Mesendoderm (in vitro differentiated cells): Measurements from ENCODE around the gene ZNF653.
"Not testable (repeated sequence)": the region's sequence is repeated elsewhere in the genome, so short reads cannot be mapped to it uniquely, and the experiment has no call there.

Experiments used
- DNase-seq: peaks from one replicate; pipeline ENCODE4 v3.0.0; 2013
- H2AK5ac ChIP-seq: 2 replicates; pipeline ENCODE4 v1.6.1; 2013; ENCODE audit warnings: low read length, inconsistent platforms
- H2BK120ac ChIP-seq: 2 replicates; pipeline ENCODE4 v1.6.1; 2013; ENCODE audit warnings: low read depth, mild to moderate bottlenecking, low read length, moderate library complexity, mixed read lengths
- H2BK15ac ChIP-seq: replicated peaks from 2 replicates; pipeline ENCODE4 v1.6.1; 2013; ENCODE audit warnings: low read depth, mild to moderate bottlenecking, moderate library complexity
- H2BK5ac ChIP-seq: 2 replicates; pipeline ENCODE4 v1.6.1; 2013; ENCODE audit warnings: low read length, inconsistent platforms
- H3K18ac ChIP-seq: 2 replicates; pipeline ENCODE4 v1.6.1; 2013; ENCODE audit warnings: mild to moderate bottlenecking, low read length, mixed read lengths
- H3K23ac ChIP-seq: one replicate; pipeline ENCODE4 v1.6.1; 2013; ENCODE audit warnings: low read length
- H3K27ac ChIP-seq: 2 replicates; pipeline ENCODE4 v1.5.1; 2013; ENCODE audit warnings: low read depth, mild to moderate bottlenecking, inconsistent platforms, low read length, moderate library complexity
- H3K27me3 ChIP-seq: 2 replicates; pipeline ENCODE4 v1.6.1; 2013; ENCODE audit warnings: low read length, control low read depth, mild to moderate bottlenecking, inconsistent platforms; ENCODE audit not compliant: insufficient read depth, poor library complexity
- H3K36me3 ChIP-seq: 2 replicates; pipeline ENCODE4 v1.6.1; 2013; ENCODE audit warnings: low read length, inconsistent platforms; ENCODE audit not compliant: control insufficient read depth, insufficient read depth
- H3K4ac ChIP-seq: one replicate; pipeline ENCODE4 v1.6.1; 2013; ENCODE audit warnings: low read depth, mild to moderate bottlenecking, low read length, moderate library complexity
- H3K4me1 ChIP-seq: 2 replicates; pipeline ENCODE4 v1.6.1; 2013; ENCODE audit warnings: low read depth, low read length, inconsistent platforms; ENCODE audit not compliant: control insufficient read depth
- H3K4me2 ChIP-seq: 2 replicates; pipeline ENCODE4 v1.6.1; 2013; ENCODE audit warnings: low read length
- H3K4me3 ChIP-seq: 2 replicates; pipeline ENCODE4 v1.5.1; 2013; ENCODE audit warnings: mild to moderate bottlenecking, low read length
- H3K56ac ChIP-seq: one replicate; pipeline ENCODE4 v1.6.1; 2013; ENCODE audit warnings: low read length
- H3K79me1 ChIP-seq: 2 replicates; pipeline ENCODE4 v1.6.1; 2013; ENCODE audit warnings: low read length, inconsistent platforms
- H3K79me2 ChIP-seq: 2 replicates; pipeline ENCODE4 v1.6.1; 2013; ENCODE audit warnings: mild to moderate bottlenecking, low read length; ENCODE audit not compliant: control insufficient read depth, insufficient read depth
- H3K9ac ChIP-seq: 2 replicates; pipeline ENCODE4 v1.6.1; 2013; ENCODE audit warnings: low read length, inconsistent platforms
- H4K5ac ChIP-seq: one replicate; pipeline ENCODE4 v1.6.1; 2013; ENCODE audit warnings: low read length
- H4K8ac ChIP-seq: one replicate; pipeline ENCODE4 v1.6.1; 2013; ENCODE audit warnings: low read depth, mild to moderate bottlenecking, control low read depth, low read length, moderate library complexity
- WGBS: extraction: QIAGEN DNeasy Blood & Tissue Kit; methylation state at CpG from one replicate; pipeline ENCODE4 v1.1.7; 2013; ENCODE audit warnings: low lambda C conversion rate, missing lambda C conversion rate; ENCODE audit not compliant: insufficient coverage; ENCODE audit errors: extremely low coverage; 5-methylcytosine and 5-hydroxymethylcytosine counted together

The ZNF653 gene

DNA sequence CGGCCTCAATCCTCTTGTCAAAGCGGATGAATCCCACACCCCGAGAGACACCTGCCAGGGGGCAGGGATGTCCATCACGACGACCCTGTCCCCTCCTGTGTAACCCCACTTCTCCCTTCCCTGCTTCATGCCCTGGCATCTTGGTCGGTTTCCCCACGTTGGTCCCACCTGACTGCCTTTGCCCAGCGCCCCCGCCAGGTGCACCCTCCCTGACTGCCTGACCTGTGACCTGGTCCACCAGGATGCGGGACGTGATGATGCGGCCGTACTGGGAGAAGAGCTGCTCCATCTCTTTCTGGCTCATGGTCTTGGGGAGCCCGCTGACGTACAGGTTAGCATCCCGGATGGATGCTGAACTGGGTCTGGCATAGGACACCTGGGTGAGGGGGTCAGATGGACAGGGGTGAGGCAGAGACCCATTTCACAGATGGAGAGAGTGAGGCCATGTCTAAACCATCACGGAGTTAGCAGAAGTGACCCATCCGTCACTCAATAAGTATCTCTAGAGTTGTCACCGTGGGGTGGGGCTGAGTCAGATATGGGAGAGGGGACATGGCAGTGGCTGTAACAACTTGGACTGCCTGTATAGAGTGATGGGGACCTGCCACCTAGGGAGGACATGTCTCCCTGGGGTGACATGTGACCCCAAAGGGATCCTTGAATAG, 47.3 kb downstream of the ZNF653 start:
- no peak overlapping the region for H3K18ac ChIP-seq
- no peak overlapping the region for H2BK5ac ChIP-seq
- no peak overlapping the region for H2BK120ac ChIP-seq
- H3K36me3 ChIP-seq = no peaks in the 10 kb centered on the region
- no peak overlapping the region for H3K4me3 ChIP-seq
- WGBS = no CpG with 5 or more reads among the region's 19 CpGs
- H3K4ac ChIP-seq = no peak overlapping the region
- no peak overlapping the region for H3K4me2 ChIP-seq
- no peak overlapping the region for H4K5ac ChIP-seq
- no peak overlapping the region for H3K23ac ChIP-seq
- DNase-seq = no peak
- H3K56ac ChIP-seq = no peak overlapping the region
- H3K79me1 ChIP-seq = no peaks in the 10 kb centered on the region
- no peak overlapping the region for H2AK5ac ChIP-seq
- H3K9ac ChIP-seq = no peak overlapping the region
- no peaks in the 10 kb centered on the region for H3K79me2 ChIP-seq
- no peak overlapping the region for H4K8ac ChIP-seq
- no peak overlapping the region for H3K27ac ChIP-seq
- no peaks in the 10 kb centered on the region for H3K4me1 ChIP-seq
- no peak overlapping the region for H2BK15ac ChIP-seq
- no peaks in the 10 kb centered on the region for H3K27me3 ChIP-seq

DNA sequence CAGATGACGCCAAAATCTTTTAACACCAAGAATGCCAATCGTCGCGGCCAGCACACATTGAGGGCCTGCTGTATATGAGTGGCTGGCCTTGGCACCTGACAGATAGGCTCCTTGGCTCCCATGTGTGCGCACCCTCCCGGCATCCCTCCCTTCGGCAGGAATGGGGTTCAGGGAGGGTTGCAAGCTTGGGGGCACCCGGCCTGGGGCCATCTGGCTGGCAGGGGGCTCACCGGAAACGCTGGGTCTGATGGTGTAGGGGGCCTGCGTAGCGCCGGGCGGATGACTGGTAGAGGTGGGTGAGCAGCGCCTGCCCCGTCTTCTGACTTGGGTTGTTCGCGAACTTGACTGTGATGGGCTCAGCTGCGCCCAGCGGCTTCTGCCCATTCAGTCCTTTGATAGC, 47.8 kb downstream of the ZNF653 start:
- Histone ChIP-seq H3K27me3 (no peaks in the 10 kb centered on the region), H3K4me3 (no peak overlapping the region), H2BK5ac (no peak overlapping the region), H2BK120ac (no peak overlapping the region), H3K4ac (no peak overlapping the region), H3K56ac (no peak overlapping the region), H4K5ac (no peak overlapping the region), H3K79me2 (no peaks in the 10 kb centered on the region), H3K36me3 (no peaks in the 10 kb centered on the region), H3K79me1 (no peaks in the 10 kb centered on the region), H4K8ac (no peak overlapping the region), H3K27ac (no peak overlapping the region), H2BK15ac (no peak overlapping the region), H3K18ac (no peak overlapping the region), H3K4me2 (no peak overlapping the region), H3K4me1 (no peaks in the 10 kb centered on the region), H3K9ac (no peak overlapping the region), H3K23ac (no peak overlapping the region), H2AK5ac (no peak overlapping the region)
- no peak for DNase-seq
- WGBS = no CpG with 5 or more reads among the region's 20 CpGs

GRCh38 chr19:11457115-11457514, 48.5 kb downstream of the ZNF653 start:
- no peak overlapping the region for H2BK5ac ChIP-seq
- no peak for DNase-seq
- WGBS = no CpG with 5 or more reads among the region's 18 CpGs

DNA sequence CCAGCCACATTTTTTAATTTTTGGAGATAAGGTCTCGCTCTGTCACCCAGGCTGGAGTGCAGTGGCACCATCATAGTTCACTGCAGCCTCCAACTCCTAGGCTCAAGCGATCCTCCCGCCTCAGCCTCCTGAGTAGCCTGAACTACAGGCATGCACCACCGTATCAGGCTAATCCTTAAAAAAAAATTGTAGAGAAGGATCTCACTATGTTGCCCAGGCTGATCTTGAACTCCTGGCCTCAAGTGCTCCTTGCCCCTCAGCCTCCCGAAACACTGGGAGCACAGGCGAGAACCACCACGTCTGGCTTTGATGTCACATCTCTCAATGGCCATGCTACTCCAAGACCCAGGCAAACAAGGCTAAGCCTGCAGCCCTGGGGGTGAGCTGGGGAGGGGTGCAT, 49.0 kb downstream of the ZNF653 start:
- no CpG with 5 or more reads among the region's 7 CpGs for WGBS
- DNase-seq = no peak
- H2BK5ac ChIP-seq = no peak overlapping the region
- no peak overlapping the region for H2AK5ac ChIP-seq
- H4K8ac ChIP-seq = no peak overlapping the region
- no peak overlapping the region for H3K56ac ChIP-seq
- H3K27ac ChIP-seq = no peak overlapping the region
- H3K4me3 ChIP-seq = no peak overlapping the region
- no peaks in the 10 kb centered on the region for H3K79me1 ChIP-seq
- H2BK15ac ChIP-seq = no peak overlapping the region
- no peak overlapping the region for H3K18ac ChIP-seq
- no peaks in the 10 kb centered on the region for H3K36me3 ChIP-seq
- no peak overlapping the region for H2BK120ac ChIP-seq
- no peak overlapping the region for H4K5ac ChIP-seq
- no peaks in the 10 kb centered on the region for H3K79me2 ChIP-seq
- no peak overlapping the region for H3K4ac ChIP-seq
- H3K27me3 ChIP-seq = no peaks in the 10 kb centered on the region
- H3K9ac ChIP-seq = no peak overlapping the region
- no peak overlapping the region for H3K23ac ChIP-seq
- no peaks in the 10 kb centered on the region for H3K4me1 ChIP-seq
- H3K4me2 ChIP-seq = no peak overlapping the region

More at GRCh38 chr19:11457115-11457514, 48.5 kb downstream of the ZNF653 start:
- Histone ChIP-seq H2BK15ac (no peak overlapping the region), H3K9ac (no peak overlapping the region), H3K18ac (no peak overlapping the region), H2BK120ac (no peak overlapping the region), H3K4me3 (no peak overlapping the region), H3K79me1 (no peaks in the 10 kb centered on the region), H3K4me1 (no peaks in the 10 kb centered on the region), H3K27me3 (no peaks in the 10 kb centered on the region), H3K36me3 (no peaks in the 10 kb centered on the region), H3K4ac (no peak overlapping the region), H3K23ac (no peak overlapping the region), H2AK5ac (no peak overlapping the region), H3K56ac (no peak overlapping the region), H3K4me2 (no peak overlapping the region), H4K5ac (no peak overlapping the region), H3K79me2 (no peaks in the 10 kb centered on the region), H4K8ac (no peak overlapping the region), H3K27ac (no peak overlapping the region)

- H4K5ac ChIP-seq, H2BK15ac ChIP-seq, DNase-seq, H3K23ac ChIP-seq, H3K18ac ChIP-seq, H3K4me3 ChIP-seq, H4K8ac ChIP-seq, H3K27ac ChIP-seq, H2BK120ac ChIP-seq, H2AK5ac ChIP-seq, H3K79me2 ChIP-seq, H3K4me2 ChIP-seq, H2BK5ac ChIP-seq, H3K4ac ChIP-seq, H3K9ac ChIP-seq, H3K56ac ChIP-seq, H3K36me3 ChIP-seq, H3K27me3 ChIP-seq, H3K4me1 ChIP-seq, H3K79me1 ChIP-seq: not testable (repeated sequence)
- WGBS = no CpG with 5 or more reads among the region's 9 CpGs
Measured at GRCh38 chr19:11455233-11455554, 50.4 kb downstream of the ZNF653 start.
